MG63 (cell line): ENCODE data around the gene NAGS. TPM values are rescaled to one million over a fixed set of nuclear protein-coding genes. Genes with fewer than 3 reads are reported as not detected.

ENCODE experiments used
- DNase-seq: peaks from one replicate; pipeline ENCODE4 v3.0.0-alpha.2; 2020
- H3K27me3 ChIP-seq: fragments of 250-450 bp; sonication (Bioruptor Pico); 2 replicates; pipeline ENCODE4 v1.5.1; 2020; ENCODE audit warnings: mild to moderate bottlenecking, moderate library complexity
- H3K36me3 ChIP-seq: fragments of 250-450 bp; sonication (Bioruptor Pico); 2 replicates; pipeline ENCODE4 v1.5.1; 2020; ENCODE audit warnings: mild to moderate bottlenecking, moderate library complexity
- H3K4me3 ChIP-seq: fragments of 250-450 bp; sonication (Bioruptor Pico); 2 replicates; pipeline ENCODE4 v1.5.1; 2020; ENCODE audit warnings: mild to moderate bottlenecking, moderate library complexity
- H3K9me3 ChIP-seq: fragments of 250-450 bp; sonication (Bioruptor Pico); 2 replicates; pipeline ENCODE4 v1.5.1; 2020; ENCODE audit warnings: mild to moderate bottlenecking, moderate library complexity
- total RNA-seq: library from RNA; depleted of rRNA; stranded (reverse); fragments of >200 nt; shearing (Covaris generic); gene quantifications from 2 replicates; pipeline ENCODE4 v1.2.3, GENCODE V29; 2014; ENCODE audit warnings: low replicate concordance; rRNA removed

NAGS gene
- total RNA-seq, 1 experiment from 2014 or later, result 1.4 TPM

GRCh38 chr17:44049294-44050060 lies 45.1 kb downstream of the NAGS start:
- no peaks in the 10 kb centered on the region for H3K27me3 ChIP-seq
- no peaks in the 10 kb centered on the region for H3K9me3 ChIP-seq
- H3K36me3 ChIP-seq, result peaks cover 86% of the 10 kb centered on the region
- no peak overlapping the region for H3K4me3 ChIP-seq
- no peak for DNase-seq

GRCh38 chr17:44053125-44053872 lies 48.9 kb downstream of the NAGS start:
- H3K4me3 ChIP-seq, result no peak overlapping the region

More at GRCh38 chr17:44053125-44053872, 48.9 kb downstream of the NAGS start:
- H3K36me3 ChIP-seq, result peaks cover 87% of the 10 kb centered on the region
- H3K27me3 ChIP-seq, result no peaks in the 10 kb centered on the region
- DNase-seq, result no peak
- H3K9me3 ChIP-seq, result no peaks in the 10 kb centered on the region

Other genes with a start within 250 kb of the NAGS start
- gene SOST, start 245.8 kb upstream of the NAGS start, total RNA-seq, result not detected in 2 replicates
- gene DUSP3, start 225.6 kb upstream of the NAGS start, total RNA-seq, result 13.6 and 37.9 TPM in 2 replicates
- gene CFAP97D1, start 224.2 kb upstream of the NAGS start, total RNA-seq, result not detected in 2 replicates
- 3.9 and 4.4 TPM in 2 replicates for gene MPP3, start 171.5 kb upstream of the NAGS start, total RNA-seq
- not detected in 2 replicates for gene CD300LG, start 157.4 kb upstream of the NAGS start, total RNA-seq
- gene MPP2, start 97.1 kb upstream of the NAGS start, total RNA-seq, result 1.0 and 3.7 TPM in 2 replicates
- not detected in 2 replicates for gene PPY, start 62.1 kb upstream of the NAGS start, total RNA-seq
- not detected in 2 replicates for gene PYY, start 50.7 kb upstream of the NAGS start, total RNA-seq
- 33.2 and 56.8 TPM in 2 replicates for gene TMEM101, start 10.3 kb downstream of the NAGS start, total RNA-seq
- gene LSM12, start 62.0 kb downstream of the NAGS start, total RNA-seq, result 107 and 128 TPM in 2 replicates
- gene G6PC3, start 66.1 kb downstream of the NAGS start, total RNA-seq, result 9.4 and 22.8 TPM in 2 replicates
- gene HDAC5, start 119.0 kb downstream of the NAGS start, total RNA-seq, result 31.9 and 50.4 TPM in 2 replicates
- 3.8 and 6.5 TPM in 2 replicates for gene HROB, start 137.3 kb downstream of the NAGS start, total RNA-seq
- gene ASB16, start 166.1 kb downstream of the NAGS start, total RNA-seq, result not detected in 2 replicates
- 18.5 and 39.9 TPM in 2 replicates for gene TMUB2, start 182.3 kb downstream of the NAGS start, total RNA-seq
- 37.0 and 53.2 TPM in 2 replicates for gene ATXN7L3, start 195.3 kb downstream of the NAGS start, total RNA-seq
- 51.2 and 64.2 TPM in 2 replicates for gene UBTF, start 215.1 kb downstream of the NAGS start, total RNA-seq